Right atrium auricular region (tissue), 2 donors: ENCODE data around the gene LRRC18. TPM values are rescaled to one million over a fixed set of nuclear protein-coding genes. Genes with fewer than 3 reads are reported as not detected.
A peak's percentile ranks its signal among the peaks of the same experiment; 100 is the strongest.

Source experiments
- DNase-seq: peaks from one replicate; pipeline ENCODE4 v3.0.0-alpha.2; 2019; ENCODE audit warnings: low spot score
- H3K27ac ChIP-seq, 2 donors: fragments of 200-600 bp; sonication (generic); 1 replicate in 1 of 2; 2 replicates in 1 of 2; pipeline ENCODE4 v1.5.1; 2016 to 2019
- H3K27me3 ChIP-seq, 2 donors: fragments of 200-600 bp; sonication (generic); one replicate each; pipeline versions ENCODE4 v1.5.1 to v1.6.0; 2017 to 2019
- H3K36me3 ChIP-seq: fragments of 200-600 bp; sonication (generic); one replicate; pipeline ENCODE4 v1.5.1; 2016
- H3K4me1 ChIP-seq, 2 donors: fragments of 200-600 bp; sonication (generic); one replicate each; pipeline versions ENCODE4 v1.5.1 to v1.6.0; 2017 to 2019
- H3K4me3 ChIP-seq, 2 donors: fragments of 200-600 bp; sonication (generic); 1 replicate in 1 of 2; 2 replicates in 1 of 2; pipeline ENCODE4 v1.5.1; 2017 to 2019; ENCODE audit warnings: mild to moderate bottlenecking in 1 of 2, moderate library complexity in 1 of 2
- H3K9me3 ChIP-seq, 2 donors: fragments of 200-600 bp; sonication (generic); one replicate each; pipeline ENCODE4 v1.5.1; 2019
- CTCF ChIP-seq, 2 donors: fragments of 200-600 bp; sonication (generic); IDR thresholded peaks; one replicate each; pipeline ENCODE4 v1.5.1; 2019; ENCODE audit warnings: antibody characterized with exemption in 2 of 2
- total RNA-seq, 2 donors: library from RNA; depleted of rRNA; stranded (reverse); fragments of >200 nt; gene quantifications; one replicate each; pipeline ENCODE4 v1.1.0, GENCODE V29; 2016

The LRRC18 gene
- total RNA-seq, 2 donors from 2014 or later = not detected

GRCh38 chr10:48926255-48926654 lies 13.4 kb downstream of the LRRC18 start:
- Histone ChIP-seq H3K4me1 (no peaks in the 10 kb centered on the region), H3K4me3 (no peak overlapping the region), H3K27ac (no peak overlapping the region), H3K9me3 (no peaks in the 10 kb centered on the region), H3K27me3 (no peaks in the 10 kb centered on the region), H3K36me3 (no peaks in the 10 kb centered on the region)
- peak; percentile 26 for DNase-seq
- no peak for TF ChIP-seq CTCF (IDR thresholded peaks at IDR 0.05)

- TF ChIP-seq CTCF (IDR thresholded peaks at IDR 0.05) = no peak
- Histone ChIP-seq H3K36me3 (no peaks in the 10 kb centered on the region), H3K27ac (no peak overlapping the region), H3K27me3 (no peaks in the 10 kb centered on the region), H3K9me3 (no peaks in the 10 kb centered on the region), H3K4me3 (no peak overlapping the region), H3K4me1 (no peaks in the 10 kb centered on the region)
- no peak for DNase-seq
These were observed 14.7 kb downstream of the LRRC18 start for GRCh38 chr10:48924988-48925387.

GRCh38 chr10:48923748-48924147 lies 15.9 kb downstream of the LRRC18 start:
- Histone ChIP-seq H3K4me1 (no peaks in the 10 kb centered on the region), H3K27ac (no peak overlapping the region), H3K4me3 (no peak overlapping the region), H3K27me3 (no peaks in the 10 kb centered on the region), H3K36me3 (no peaks in the 10 kb centered on the region), H3K9me3 (no peaks in the 10 kb centered on the region)
- TF ChIP-seq CTCF (IDR thresholded peaks at IDR 0.05) = no peak
- DNase-seq = no peak

- Histone ChIP-seq H3K36me3 (no peaks in the 10 kb centered on the region), H3K27me3 (no peaks in the 10 kb centered on the region), H3K27ac (no peak overlapping the region), H3K9me3 (no peaks in the 10 kb centered on the region), H3K4me3 (no peak overlapping the region), H3K4me1 (no peaks in the 10 kb centered on the region)
- DNase-seq = no peak
- no peak for TF ChIP-seq CTCF (IDR thresholded peaks at IDR 0.05)
These were observed 26.0 kb downstream of the LRRC18 start for GRCh38 chr10:48913674-48914073.

GRCh38 chr10:48910548-48910947 lies 29.1 kb downstream of the LRRC18 start:
- Histone ChIP-seq H3K27me3 (no peaks in the 10 kb centered on the region), H3K27ac (no peak overlapping the region), H3K4me3 (no peak overlapping the region), H3K4me1 (no peaks in the 10 kb centered on the region), H3K36me3 (no peaks in the 10 kb centered on the region), H3K9me3 (no peaks in the 10 kb centered on the region)
- TF ChIP-seq CTCF (IDR thresholded peaks at IDR 0.05) = no peak
- no peak for DNase-seq

- no peak overlapping the region for H3K4me3 ChIP-seq
- no peaks in the 10 kb centered on the region for H3K27me3 ChIP-seq
- no peak for DNase-seq
- H3K4me1 ChIP-seq = no peaks in the 10 kb centered on the region
- no peak for TF ChIP-seq CTCF (IDR thresholded peaks at IDR 0.05)
- no peaks in the 10 kb centered on the region for H3K9me3 ChIP-seq
- H3K27ac ChIP-seq = no peak overlapping the region
- H3K36me3 ChIP-seq = no peaks in the 10 kb centered on the region
These were observed 31.9 kb downstream of the LRRC18 start for GRCh38 chr10:48907730-48908129.
